Motor neuron (in vitro differentiated cells): ENCODE data around the gene MRLN. TPM values are rescaled to one million over a fixed set of nuclear protein-coding genes. Genes with fewer than 3 reads are reported as not detected.
"Not testable (repeated sequence)": the region's sequence is repeated elsewhere in the genome, so short reads cannot be mapped to it uniquely, and the experiment has no call there.

Experiments
- ATAC-seq, 8 experiments: fragments of 200-7000 bp; cut with Tn5 transposase; replicated peaks in 6 of 8; 2 replicates each; pipeline ENCODE4 v1.8.0; 2021; ENCODE audit warnings: mild to moderate bottlenecking in 8 of 8, moderate library complexity in 8 of 8
- H3K27ac ChIP-seq, 2 donors: fragments of 250-450 bp; sonication (Bioruptor Pico); 2 replicates each; pipeline ENCODE4 v1.9.0; 2021; ENCODE audit warnings: antibody characterized with exemption in 2 of 2, mild to moderate bottlenecking in 2 of 2, moderate library complexity in 1 of 2
- H3K4me1 ChIP-seq, 2 donors: fragments of 250-450 bp; sonication (Bioruptor Pico); replicated peaks in 1 of 2; 2 replicates each; pipeline ENCODE4 v1.6.1; 2021; ENCODE audit warnings: antibody characterized with exemption in 2 of 2, mild to moderate bottlenecking in 2 of 2, moderate library complexity in 1 of 2
- H3K4me3 ChIP-seq, 5 donors: fragments of 250-450 bp; sonication (Bioruptor Pico); 2 replicates each; pipeline ENCODE4 v1.9.0; 2021; ENCODE audit warnings: antibody characterized with exemption in 5 of 5, mild to moderate bottlenecking in 5 of 5, moderate library complexity in 4 of 5
- WGBS, 10 experiments: fragments of 450-650 bp; shearing (Covaris generic); methylation state at CpG; one replicate each; pipeline ENCODE4 v1.0.0; 2022; 5-methylcytosine and 5-hydroxymethylcytosine counted together
- in situ Hi-C, 9 experiments: fragments of 400-800 bp; cut with MboI; loops; one replicate each; pipeline ENCODE4 v1.15.0; 2021; ENCODE audit warnings: low sequenced_read_pairs in 9 of 9, low pct_unique_long_range_greater_than_20kb in 2 of 9; ENCODE audit not compliant: unreplicated experiment in 9 of 9
- total RNA-seq, 8 experiments: library from RNA; unstranded; fragments of 300-600 nt; gene quantifications; 2 replicates each; pipeline versions ENCODE4 v1.2.3 to v1.2.4, GENCODE V29; 2022

Gene MRLN
- total RNA-seq, 8 experiments from 2014 or later, result 0.47 to 0.91 (median 0.75) TPM; not detected in 4

- H3K27ac ChIP-seq, result no peak overlapping the region
- no peak overlapping the region for H3K4me3 ChIP-seq
- H3K4me1 ChIP-seq, result no peaks in the 10 kb centered on the region
- in situ Hi-C loops, result no loop called here
- ATAC-seq, result no peak
Measured at GRCh38 chr10:59741048-59741447, 12.2 kb downstream of the MRLN start.

- in situ Hi-C loops, result no loop called here
Measured at GRCh38 chr10:59736749-59737148, 16.5 kb downstream of the MRLN start.

GRCh38 chr10:59735296-59735695, 18.0 kb downstream of the MRLN start:
- Histone ChIP-seq H3K27ac (no peak overlapping the region), H3K4me3 (no peak overlapping the region), H3K4me1 (no peaks in the 10 kb centered on the region)
- in situ Hi-C loops, result no loop called here
- 18 to 100% (median 33%) methylated on average over 1 of the region's 1 CpG; no CpG with 5 or more reads in 5 of the 10 experiments for WGBS, 10 experiments
- no peak for ATAC-seq

More at GRCh38 chr10:59736749-59737148, 16.5 kb downstream of the MRLN start:
- Histone ChIP-seq H3K4me1 (no peaks in the 10 kb centered on the region), H3K27ac (no peak overlapping the region), H3K4me3 (no peak overlapping the region)
- 29 to 100% (median 78%) methylated on average over 1 of the region's 1 CpG; no CpG with 5 or more reads in 5 of the 10 experiments for WGBS, 10 experiments
- no peak for ATAC-seq

GRCh38 chr10:59734014-59734462, 19.2 kb downstream of the MRLN start:
- in situ Hi-C loops, result no loop called here

GRCh38 chr10:59733321-59734013, 19.8 kb downstream of the MRLN start:
- in situ Hi-C loops, ATAC-seq, H3K4me3 ChIP-seq, H3K4me1 ChIP-seq, H3K27ac ChIP-seq: not testable (repeated sequence)
- WGBS, 10 experiments, result 43 to 96% (median 86%) methylated on average over 2 to 13 of the region's 16 CpGs; no CpG with 5 or more reads in 2 of the 10 experiments

More at GRCh38 chr10:59734014-59734462, 19.2 kb downstream of the MRLN start:
- peak in 2 of 8 experiments; percentile 71 to 73 for ATAC-seq
- Histone ChIP-seq H3K27ac (no peak overlapping the region), H3K4me1 (no peaks in the 10 kb centered on the region), H3K4me3 (no peak overlapping the region)
- 0 to 100% (median 50%) methylated on average over 1 to 3 of the region's 3 CpGs; no CpG with 5 or more reads in 3 of the 10 experiments for WGBS, 10 experiments

- H3K4me1 ChIP-seq, in situ Hi-C loops, ATAC-seq, H3K4me3 ChIP-seq, H3K27ac ChIP-seq: not testable (repeated sequence)
- 80 to 100% (median 100%) methylated on average over 1 to 2 of the region's 4 CpGs; no CpG with 5 or more reads in 6 of the 10 experiments for WGBS, 10 experiments
Measured at GRCh38 chr10:59732849-59733248, 20.4 kb downstream of the MRLN start.

GRCh38 chr10:59729167-59729566, 24.1 kb downstream of the MRLN start:
- H3K27ac ChIP-seq, H3K4me1 ChIP-seq, H3K4me3 ChIP-seq, in situ Hi-C loops, ATAC-seq: not testable (repeated sequence)
- WGBS, 10 experiments, result 40 to 100% (median 94%) methylated on average over 1 to 4 of the region's 4 CpGs; no CpG with 5 or more reads in 3 of the 10 experiments

- peak in 2 of 8 experiments; percentile 51 to 54 for ATAC-seq
- Histone ChIP-seq H3K4me1 (no peaks in the 10 kb centered on the region), H3K4me3 (no peak overlapping the region), H3K27ac (no peak overlapping the region)
- in situ Hi-C loops, result no loop called here
- WGBS, 10 experiments, result 44 to 100% (median 93%) methylated on average over 1 to 3 of the region's 3 CpGs; no CpG with 5 or more reads in 1 of the 10 experiments
Measured at GRCh38 chr10:59724098-59724938, 28.9 kb downstream of the MRLN start.

- no peaks in the 10 kb centered on the region for H3K4me1 ChIP-seq
- no peak for ATAC-seq
- in situ Hi-C loops, result no loop called here
- H3K27ac ChIP-seq, result no peak overlapping the region
- no peak overlapping the region for H3K4me3 ChIP-seq
Measured at GRCh38 chr10:59720377-59720776, 32.9 kb downstream of the MRLN start.

GRCh38 chr10:59719374-59719773, 33.9 kb downstream of the MRLN start:
- Histone ChIP-seq H3K4me1 (no peaks in the 10 kb centered on the region), H3K27ac (no peak overlapping the region), H3K4me3 (no peak overlapping the region)
- no peak for ATAC-seq
- in situ Hi-C loops, result no loop called here
- WGBS, 10 experiments, result 0 to 100% (median 48%) methylated on average over 1 to 2 of the region's 2 CpGs; no CpG with 5 or more reads in 3 of the 10 experiments

GRCh38 chr10:59718257-59718656, 35.0 kb downstream of the MRLN start:
- WGBS, 10 experiments, result 0 to 100% (median 68%) methylated on average over 1 to 2 of the region's 2 CpGs
- ATAC-seq, result no peak
- Histone ChIP-seq H3K4me1 (no peaks in the 10 kb centered on the region), H3K4me3 (no peak overlapping the region), H3K27ac (no peak overlapping the region)
- in situ Hi-C loops, result no loop called here

GRCh38 chr10:59713196-59713821, 39.9 kb downstream of the MRLN start:
- Histone ChIP-seq H3K4me3 (no peak overlapping the region), H3K27ac (no peak overlapping the region), H3K4me1 (no peaks in the 10 kb centered on the region)
- in situ Hi-C loops, result no loop called here
- ATAC-seq, result no peak
- WGBS, 10 experiments, result 44 to 100% (median 85%) methylated on average over 1 to 7 of the region's 7 CpGs; no CpG with 5 or more reads in 2 of the 10 experiments
